Thyroid gland (tissue), 4 donors: Measurements from ENCODE around the gene SLC24A3. TPM values are rescaled to one million over a fixed set of nuclear protein-coding genes. Genes with fewer than 3 reads are reported as not detected.

ENCODE experiments used
- DNase-seq, 2 donors: peaks; one replicate each; pipeline ENCODE4 v3.0.0-alpha.2; 2019
- H3K27ac ChIP-seq, 3 donors: fragments of 200-600 bp; sonication (generic); 1 replicate in 2 of 3; 2 replicates in 1 of 3; pipeline ENCODE4 v1.5.1; 2016 to 2019; ENCODE audit warnings: mild to moderate bottlenecking in 1 of 3, moderate library complexity in 1 of 3
- H3K27me3 ChIP-seq: fragments of 200-600 bp; sonication (generic); one replicate; pipeline ENCODE4 v1.5.1; 2019
- H3K36me3 ChIP-seq, 2 donors: fragments of 200-600 bp; sonication (generic); one replicate each; pipeline ENCODE4 v1.5.1; 2016 to 2019
- H3K4me1 ChIP-seq, 2 donors: fragments of 200-600 bp; sonication (generic); one replicate each; pipeline ENCODE4 v1.5.1; 2017 to 2019
- H3K4me3 ChIP-seq, 3 donors: fragments of 200-600 bp; sonication (generic); replicated peaks in 1 of 3; 1 replicate in 2 of 3; 2 replicates in 1 of 3; pipeline ENCODE4 v1.5.1; 2016; ENCODE audit warnings: mild to moderate bottlenecking in 1 of 3
- H3K9me3 ChIP-seq: fragments of 200-600 bp; sonication (generic); one replicate; pipeline ENCODE4 v1.5.1; 2017
- CTCF ChIP-seq, 6 experiments: fragments of 200-600 bp in 3 of 6; fragments of 450-650 bp in 3 of 6; sonication (generic) in 3 of 6; IDR thresholded peaks; one replicate each; pipeline ENCODE4 v1.5.1; 2016 to 2019; ENCODE audit warnings: antibody characterized with exemption in 6 of 6, mild to moderate bottlenecking in 2 of 6, inconsistent platforms in 1 of 6, moderate library complexity in 1 of 6
- POLR2A ChIP-seq, 2 donors: fragments of 450-650 bp; IDR thresholded peaks; one replicate each; pipeline ENCODE4 v1.6.1; 2017; ENCODE audit warnings: antibody characterized with exemption in 2 of 2, mild to moderate bottlenecking in 2 of 2, moderate library complexity in 1 of 2
- WGBS, 2 donors: methylation state at CpG; one replicate each; pipeline ENCODE4 v1.1.5; 2017; 5-methylcytosine and 5-hydroxymethylcytosine counted together
- intact Hi-C: fragments of 100-400 bp; cut with DNase I; formaldehyde crosslinking; loops from one replicate; pipeline ENCODE4 v1.15.1; 2023
- total RNA-seq, 4 donors: library from RNA; depleted of rRNA; stranded (reverse); fragments of >200 nt; gene quantifications; one replicate each; pipeline ENCODE4 v1.2.3, GENCODE V29; 2016

SLC24A3 gene
- total RNA-seq, 4 donors from 2014 or later, result 4.0 to 8.1 (median 6.3) TPM

GRCh38 chr20:19271879-19272651 is 59.6 kb downstream of the SLC24A3 start:
- no peaks in the 10 kb centered on the region for H3K36me3 ChIP-seq
- H3K4me1 ChIP-seq, result peaks cover 17 to 22% of the 10 kb centered on the region in 2 donors
- no peaks in the 10 kb centered on the region for H3K9me3 ChIP-seq
- no peak for TF ChIP-seq POLR2A (IDR thresholded peaks at IDR 0.05)
- no peak overlapping the region for H3K4me3 ChIP-seq
- intact Hi-C loops, result no loop called here
- 93 to 95% methylated on average over 7 of the region's 7 CpGs for WGBS, 2 donors
- no peak for DNase-seq
- no peak overlapping the region for H3K27ac ChIP-seq
- no peaks in the 10 kb centered on the region for H3K27me3 ChIP-seq

DNA sequence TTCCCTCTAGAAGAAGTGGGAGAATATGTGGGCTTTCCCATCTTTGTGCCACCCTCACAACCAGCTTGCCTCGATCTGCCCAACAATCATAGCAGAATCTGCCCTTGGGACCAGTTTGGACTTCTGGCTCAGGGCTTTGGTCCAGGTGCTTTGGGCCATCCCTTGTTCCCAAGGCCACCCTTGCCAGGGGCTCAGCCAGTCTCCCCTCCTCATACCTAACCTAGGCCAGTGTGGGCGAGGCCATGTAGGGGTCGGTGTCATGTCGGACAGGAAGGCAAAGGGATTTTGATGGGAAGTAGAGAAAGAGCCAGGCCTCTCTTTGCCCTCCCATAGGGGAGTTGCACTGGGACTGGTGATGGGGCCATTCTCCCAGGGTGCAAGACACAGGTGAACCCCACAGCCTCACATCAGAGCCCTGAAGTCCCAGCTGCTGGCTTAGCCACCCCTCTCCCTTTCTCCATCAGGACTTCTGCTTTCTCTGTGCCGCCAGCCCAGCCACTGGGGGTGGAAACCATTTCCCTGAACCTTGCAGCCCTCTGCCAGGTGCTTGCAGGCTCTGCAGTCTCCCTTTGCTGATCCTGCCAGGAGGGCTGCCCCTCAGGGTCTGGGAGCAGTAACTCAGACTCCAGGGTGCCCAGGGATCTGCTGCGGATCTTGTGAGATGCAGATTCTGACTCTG is 60.7 kb downstream of the SLC24A3 start:
- Histone ChIP-seq H3K4me1 (peaks cover 17 to 22% of the 10 kb centered on the region in 2 donors), H3K4me3 (no peak overlapping the region), H3K27ac (no peak overlapping the region), H3K9me3 (no peaks in the 10 kb centered on the region), H3K36me3 (no peaks in the 10 kb centered on the region), H3K27me3 (no peaks in the 10 kb centered on the region)
- intact Hi-C loops, result no loop called here
- 87 to 91% methylated on average over 5 to 6 of the region's 6 CpGs for WGBS, 2 donors
- DNase-seq, result no peak
- TF ChIP-seq CTCF (IDR thresholded peaks at IDR 0.05), result no peak
- no peak for TF ChIP-seq POLR2A (IDR thresholded peaks at IDR 0.05)

DNA sequence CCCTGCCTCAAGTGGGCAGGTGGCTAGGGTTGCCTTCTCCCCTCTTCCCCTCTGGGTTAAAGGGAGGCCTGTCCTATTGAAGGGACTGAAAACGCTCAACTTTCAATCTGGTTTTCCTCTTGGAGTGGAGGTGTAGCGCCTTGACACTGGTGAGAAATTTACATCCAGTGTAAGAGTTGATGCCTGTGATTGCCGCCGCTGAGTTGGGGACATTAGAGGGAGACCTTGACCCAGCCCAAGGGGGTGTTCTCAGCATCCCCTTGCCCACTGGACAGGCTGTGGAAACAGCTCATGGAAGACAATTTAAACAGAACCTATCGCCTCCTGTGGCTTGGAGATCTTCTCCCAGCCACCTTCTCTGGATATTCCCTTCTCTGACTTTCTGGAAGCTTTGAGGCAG is 61.6 kb downstream of the SLC24A3 start:
- H3K27me3 ChIP-seq, result no peaks in the 10 kb centered on the region
- no peaks in the 10 kb centered on the region for H3K9me3 ChIP-seq
- H3K27ac ChIP-seq, result peak overlapping the region in 1 of 3 donors; percentile 90
- no peak for DNase-seq
- no peaks in the 10 kb centered on the region for H3K36me3 ChIP-seq
- peaks cover 17 to 22% of the 10 kb centered on the region in 2 donors for H3K4me1 ChIP-seq
- no peak for TF ChIP-seq CTCF (IDR thresholded peaks at IDR 0.05)
- TF ChIP-seq POLR2A (IDR thresholded peaks at IDR 0.05), result no peak
- H3K4me3 ChIP-seq, result no peak overlapping the region
- intact Hi-C loops, result no loop called here
- WGBS, 2 donors, result 95 to 98% methylated on average over 5 of the region's 5 CpGs

- Histone ChIP-seq H3K27ac (peak overlapping the region; percentile 75 to 90 (median 80)), H3K9me3 (no peaks in the 10 kb centered on the region), H3K4me3 (no peak overlapping the region), H3K36me3 (no peaks in the 10 kb centered on the region), H3K27me3 (no peaks in the 10 kb centered on the region), H3K4me1 (peaks cover 17 to 22% of the 10 kb centered on the region in 2 donors)
- TF ChIP-seq CTCF (IDR thresholded peaks at IDR 0.05) (no peak), POLR2A (IDR thresholded peaks at IDR 0.05) (no peak)
- 64 to 70% methylated on average over 3 to 8 of the region's 8 CpGs for WGBS, 2 donors
- peak in 1 of 2 donors; percentile 12 for DNase-seq
- intact Hi-C loops, result no loop called here
Measured at GRCh38 chr20:19274412-19275015, 62.1 kb downstream of the SLC24A3 start.

DNA sequence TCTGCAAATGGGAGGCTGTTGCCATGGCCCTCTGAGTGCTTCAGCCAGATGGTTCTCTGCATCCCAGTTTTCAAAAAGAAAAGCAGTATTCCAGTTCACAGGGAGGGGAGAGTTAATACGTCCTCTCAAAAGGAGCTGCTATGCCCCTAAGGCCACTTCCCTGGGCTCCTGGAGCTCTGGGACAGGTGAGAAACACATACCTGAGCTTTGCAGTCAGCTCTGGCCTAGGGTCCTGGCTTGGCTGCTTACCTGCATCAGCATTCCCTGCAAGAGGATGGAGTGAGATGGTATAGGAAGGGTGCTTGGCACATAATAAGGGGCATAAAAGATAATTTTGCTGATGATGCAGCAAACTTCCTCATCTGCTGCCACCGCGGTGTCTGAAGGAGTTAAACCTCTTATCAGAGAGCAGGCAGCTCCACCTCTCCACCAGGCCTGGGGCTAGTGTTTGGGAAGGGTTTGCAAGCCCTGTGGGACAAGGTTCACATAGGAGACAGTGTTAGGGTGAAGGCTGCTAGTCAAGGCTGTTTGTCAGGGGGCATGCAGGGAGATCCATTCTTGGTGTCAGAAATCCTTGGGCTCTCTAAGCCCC is 62.7 kb downstream of the SLC24A3 start:
- intact Hi-C loops, result no loop called here
- peak overlapping the region; percentile 75 to 90 (median 80) for H3K27ac ChIP-seq
- 21 to 32% methylated on average over 3 of the region's 3 CpGs for WGBS, 2 donors
- no peak for DNase-seq
- TF ChIP-seq POLR2A (IDR thresholded peaks at IDR 0.05), result no peak
- no peak for TF ChIP-seq CTCF (IDR thresholded peaks at IDR 0.05)
- H3K4me3 ChIP-seq, result no peak overlapping the region
- no peaks in the 10 kb centered on the region for H3K9me3 ChIP-seq
- H3K27me3 ChIP-seq, result no peaks in the 10 kb centered on the region
- H3K4me1 ChIP-seq, result peaks cover 17 to 22% of the 10 kb centered on the region in 2 donors
- no peaks in the 10 kb centered on the region for H3K36me3 ChIP-seq
